HCT116 (cell line): Measurements from ENCODE around the gene TIMM10B. TPM values are rescaled to one million over a fixed set of nuclear protein-coding genes. Genes with fewer than 3 reads are reported as not detected.

Experiments used
- ATAC-seq: fragments of 200-7000 bp; cut with Tn5 transposase; 2 replicates; pipeline ENCODE4 v1.9.1; 2020; ENCODE audit warnings: mild to moderate bottlenecking, moderate library complexity
- BruUV-seq: library from RNA; stranded (reverse); fragments of 400-500 nt; replicated peaks from 2 replicates; lab custom pipeline; 2021; lab: Mats Ljungman, UMichigan
- CTCF ChIA-PET: fragments of 300-600 bp; sonication (Branson Sonifier 250); formaldehyde crosslinking; loops from one replicate; lab custom pipeline; 2021; ENCODE audit warnings: antibody characterized with exemption; lab: Charles Lee
- POLR2A ChIA-PET: fragments of 300-600, 350-600 bp; sonication (Branson Sonifier 250); formaldehyde crosslinking; loops from one replicate; lab custom pipeline; 2021; ENCODE audit warnings: antibody characterized with exemption; lab: Charles Lee
- RAD21 ChIA-PET, 2 experiments: fragments of 300-600 bp; sonication (Branson Sonifier 250); formaldehyde crosslinking; loops; one replicate each; lab custom pipeline; 2023; ENCODE audit warnings: low total read pairs in 2 of 2; ENCODE audit not compliant: uncharacterized antibody in 2 of 2, unreplicated experiment in 2 of 2, low non-redundant PET in 1 of 2; lab: Charles Lee
- DNase-seq: peaks from one replicate; pipeline ENCODE4 v3.0.0-alpha.2; 2010; ENCODE audit warnings: low read depth, low spot score
- H2AFZ ChIP-seq: fragments of 200-600 bp; shearing (Covaris generic), sonication (generic); 2 replicates; pipeline ENCODE4 v1.6.1; 2017; ENCODE audit warnings: low read depth, mixed run types, mixed read lengths, antibody characterized with exemption, low read length; ENCODE audit not compliant: poor library complexity, severe bottlenecking
- H3K27ac ChIP-seq: 2 replicates; pipeline ENCODE4 v1.5.1; 2012; ENCODE audit warnings: low read depth, low read length
- H3K27me3 ChIP-seq: fragments of 200-600 bp; sonication (generic); 2 replicates; pipeline ENCODE4 v1.6.1; 2016; ENCODE audit warnings: mixed run types, low read length, mixed read lengths; ENCODE audit not compliant: insufficient read depth
- H3K36me3 ChIP-seq, 2 experiments: fragments of 200-500 bp in 1 of 2; fragments of 200-600 bp in 1 of 2; sonication (Bioruptor generic) in 1 of 2; sonication (generic) in 1 of 2; 2 replicates each; pipeline versions ENCODE4 v1.5.1 to v1.6.1; 2014 to 2016; ENCODE audit warnings: low read length in 2 of 2, inconsistent platforms in 1 of 2, mixed read lengths in 1 of 2, mixed run types in 1 of 2; ENCODE audit not compliant: insufficient read depth in 2 of 2, control insufficient read depth in 1 of 2
- H3K4me1 ChIP-seq, 2 experiments: fragments of 200-600 bp in 1 of 2; sonication (generic) in 1 of 2; 2 replicates each; pipeline versions ENCODE4 v1.5.1 to v1.6.1; 2012 to 2017; ENCODE audit warnings: low read length in 2 of 2, inconsistent platforms in 1 of 2, mild to moderate bottlenecking in 1 of 2, mixed read lengths in 1 of 2, mixed run types in 1 of 2, moderate library complexity in 1 of 2; ENCODE audit not compliant: insufficient read depth in 2 of 2, control insufficient read depth in 1 of 2
- H3K4me2 ChIP-seq: fragments of 200-600 bp; sonication (generic); 2 replicates; pipeline ENCODE4 v1.6.1; 2017; ENCODE audit warnings: mixed run types, low read length, mixed read lengths
- H3K4me3 ChIP-seq, 2 experiments: fragments of 200-600 bp in 1 of 2; sonication (generic) in 1 of 2; replicated peaks in 1 of 2; 2 replicates each; pipeline ENCODE4 v1.5.1; 2011 to 2016; ENCODE audit warnings: low read length in 2 of 2, control low read depth in 1 of 2, low read depth in 1 of 2, mild to moderate bottlenecking in 1 of 2, mixed read lengths in 1 of 2, mixed run types in 1 of 2
- H3K79me2 ChIP-seq: fragments of 200-600 bp; sonication (generic); 2 replicates; pipeline ENCODE4 v1.6.1; 2017; ENCODE audit warnings: mild to moderate bottlenecking, mixed run types, low read length, moderate library complexity, mixed read lengths; ENCODE audit not compliant: insufficient read depth
- H3K9ac ChIP-seq: fragments of 200-600 bp; sonication (generic); 2 replicates; pipeline ENCODE4 v1.6.1; 2016; ENCODE audit warnings: low read length, mixed read lengths
- H3K9me2 ChIP-seq: fragments of 200-600 bp; sonication (generic), shearing (Covaris generic); 2 replicates; pipeline ENCODE4 v1.6.1; 2017; ENCODE audit warnings: mixed run types, mild to moderate bottlenecking, moderate library complexity; ENCODE audit not compliant: insufficient read depth
- H3K9me3 ChIP-seq, 2 experiments: fragments of 200-500 bp in 1 of 2; fragments of 200-600 bp in 1 of 2; sonication (Bioruptor generic) in 1 of 2; sonication (generic) in 1 of 2; 2 replicates each; pipeline ENCODE4 v1.6.1; 2014 to 2017; ENCODE audit warnings: low read length in 2 of 2, mixed read lengths in 2 of 2, inconsistent platforms in 1 of 2, low read depth in 1 of 2, mild to moderate bottlenecking in 1 of 2, mixed run types in 1 of 2, moderate library complexity in 1 of 2; ENCODE audit not compliant: control insufficient read depth in 1 of 2, insufficient read depth in 1 of 2
- H4K20me1 ChIP-seq: fragments of 200-600 bp; sonication (generic), shearing (Covaris generic); 2 replicates; pipeline ENCODE4 v1.6.1; 2017; ENCODE audit warnings: mixed run types, mild to moderate bottlenecking, moderate library complexity; ENCODE audit not compliant: insufficient read depth
- CBX3 ChIP-seq: IDR thresholded peaks from 2 replicates; pipeline ENCODE4 v1.6.1; 2012; ENCODE audit warnings: low read depth
- CEBPB ChIP-seq: IDR thresholded peaks from 2 replicates; pipeline ENCODE4 v1.6.1; 2012; ENCODE audit warnings: low read depth
- CTCF ChIP-seq, 3 experiments: fragments of 200-600 bp in 1 of 3; sonication (generic) in 1 of 3; IDR thresholded peaks in 2 of 3; conservative IDR thresholded peaks in 1 of 3; 2 replicates each; pipeline ENCODE4 v1.5.1; 2012 to 2017; ENCODE audit warnings: low read depth in 2 of 3, low read length in 2 of 3, antibody characterized with exemption in 1 of 3, borderline replicate concordance in 1 of 3, control low read depth in 1 of 3, mild to moderate bottlenecking in 1 of 3, mixed read lengths in 1 of 3, mixed run types in 1 of 3, moderate library complexity in 1 of 3; ENCODE audit not compliant: insufficient read depth in 1 of 3
- EGR1 ChIP-seq: IDR thresholded peaks from 2 replicates; pipeline ENCODE4 v1.6.1; 2012; ENCODE audit warnings: low read depth
- EZH2 ChIP-seq: fragments of 200-600 bp; sonication (generic); IDR thresholded peaks from 2 replicates; pipeline ENCODE4 v1.6.1; 2017; ENCODE audit warnings: antibody characterized with exemption, mixed run types
- EZH2phosphoT487 ChIP-seq: fragments of 200-600 bp; IDR thresholded peaks from 2 replicates; pipeline ENCODE4 v1.6.1; 2018; ENCODE audit warnings: antibody characterized with exemption, borderline replicate concordance
- JUND ChIP-seq: IDR thresholded peaks from 2 replicates; pipeline ENCODE4 v1.6.1; 2012
- POLR2A ChIP-seq: IDR thresholded peaks from 2 replicates; pipeline ENCODE4 v1.7.0; 2011; ENCODE audit warnings: borderline replicate concordance; ENCODE audit not compliant: insufficient read depth, insufficient read length; ENCODE audit errors: extremely low read depth
- POLR2AphosphoS5 ChIP-seq: IDR thresholded peaks from 2 replicates; pipeline ENCODE4 v1.6.1; 2011; ENCODE audit warnings: mild to moderate bottlenecking, low read depth, low read length, moderate library complexity
- SIN3A ChIP-seq: IDR thresholded peaks from 2 replicates; pipeline ENCODE4 v1.6.1; 2012; ENCODE audit warnings: low read depth
- SP1 ChIP-seq: IDR thresholded peaks from 2 replicates; pipeline ENCODE4 v1.6.1; 2012; ENCODE audit warnings: low read depth
- SRF ChIP-seq: IDR thresholded peaks from 2 replicates; pipeline ENCODE4 v1.6.1; 2012; ENCODE audit warnings: low read depth
- YY1 ChIP-seq: IDR thresholded peaks from 2 replicates; pipeline ENCODE4 v1.6.1; 2011; ENCODE audit warnings: low read length, low read depth, moderate library complexity, mild to moderate bottlenecking; ENCODE audit not compliant: insufficient replicate concordance; ENCODE audit errors: extremely low read depth
- ZBTB33 ChIP-seq: IDR thresholded peaks from 2 replicates; pipeline ENCODE4 v1.6.1; 2011; ENCODE audit warnings: mild to moderate bottlenecking, low read length, moderate library complexity; ENCODE audit not compliant: insufficient replicate concordance; ENCODE audit errors: extremely low read depth
- ZNF274 ChIP-seq: fragments of 200-500 bp; sonication (Bioruptor generic); IDR thresholded peaks from 2 replicates; pipeline ENCODE4 v1.6.1; 2014; ENCODE audit warnings: mild to moderate bottlenecking, low read depth, low read length, inconsistent platforms
- intact Hi-C: fragments of 100-400 bp; cut with micrococcal nuclease; formaldehyde crosslinking; loops from 2 replicates; pipeline ENCODE4 v1.10.0; 2022
- total RNA-seq: library from RNA; stranded (reverse); gene quantifications from one replicate; pipeline ENCODE4 v1.2.1, GENCODE V29; 2021; ENCODE audit not compliant: unreplicated experiment

TIMM10B gene
- total RNA-seq, 1 experiment from 2014 or later: 22.9 TPM

GRCh38 chr11:6458352-6459098 is 22.8 kb upstream of the TIMM10B start (continued):
- no peak for TF ChIP-seq ZBTB33

- ChIA-PET CTCF (interaction anchor here (0.9 kb wide), 1 partner anchor 16 kb away, joined by 3 read pairs; no protein-coding TSS in a partner anchor), RAD21 (no interaction called here), POLR2A (no interaction called here)
- Histone ChIP-seq H3K9me2 (no peaks in the 10 kb centered on the region), H2AFZ (no peak overlapping the region), H3K79me2 (no peaks in the 10 kb centered on the region), H4K20me1 (no peaks in the 10 kb centered on the region), H3K4me1 (no peaks in the 10 kb centered on the region), H3K27ac (no peak overlapping the region), H3K9me3 (no peaks in the 10 kb centered on the region), H3K4me3 (no peak overlapping the region), H3K27me3 (no peaks in the 10 kb centered on the region), H3K36me3 (peaks cover 0 to 2% of the 10 kb centered on the region in 2 experiments; a peak in 1 of 4 replicates), H3K4me2 (no peak overlapping the region), H3K9ac (no peak overlapping the region)
- TF ChIP-seq POLR2AphosphoS5: no peak
- no peak for TF ChIP-seq CEBPB
- TF ChIP-seq CTCF (IDR thresholded peaks at IDR 0.05 in 2 of 3, conservative IDR thresholded peaks at IDR 0.05 in 1 of 3; ENCODE audit: borderline replicate concordance in 1 of 3, insufficient read depth in 1 of 3, low read depth in 2 of 3, low read length in 2 of 3): no peak
- TF ChIP-seq SRF: no peak
- TF ChIP-seq POLR2A: no peak
- TF ChIP-seq EZH2phosphoT487: no peak
- no peak for TF ChIP-seq EGR1
- TF ChIP-seq JUND: no peak
- no peak for TF ChIP-seq CBX3
- no peak for TF ChIP-seq YY1
- TF ChIP-seq SP1: no peak
- TF ChIP-seq SIN3A: no peak
- no peak for TF ChIP-seq ZBTB33
- no peak for TF ChIP-seq EZH2
- no peak for TF ChIP-seq ZNF274
- ATAC-seq (no peak), DNase-seq (no peak)
- intact Hi-C loops: no loop called here
- no TSS peak for BruUV-seq
Measured at GRCh38 chr11:6459099-6459450, 22.2 kb upstream of the TIMM10B start.
